Measurements from ENCODE around the gene FES.
"Not testable (repeated sequence)": the region's sequence is repeated elsewhere in the genome, so short reads cannot be mapped to it uniquely, and the experiment has no call there.

Gene FES

DNA sequence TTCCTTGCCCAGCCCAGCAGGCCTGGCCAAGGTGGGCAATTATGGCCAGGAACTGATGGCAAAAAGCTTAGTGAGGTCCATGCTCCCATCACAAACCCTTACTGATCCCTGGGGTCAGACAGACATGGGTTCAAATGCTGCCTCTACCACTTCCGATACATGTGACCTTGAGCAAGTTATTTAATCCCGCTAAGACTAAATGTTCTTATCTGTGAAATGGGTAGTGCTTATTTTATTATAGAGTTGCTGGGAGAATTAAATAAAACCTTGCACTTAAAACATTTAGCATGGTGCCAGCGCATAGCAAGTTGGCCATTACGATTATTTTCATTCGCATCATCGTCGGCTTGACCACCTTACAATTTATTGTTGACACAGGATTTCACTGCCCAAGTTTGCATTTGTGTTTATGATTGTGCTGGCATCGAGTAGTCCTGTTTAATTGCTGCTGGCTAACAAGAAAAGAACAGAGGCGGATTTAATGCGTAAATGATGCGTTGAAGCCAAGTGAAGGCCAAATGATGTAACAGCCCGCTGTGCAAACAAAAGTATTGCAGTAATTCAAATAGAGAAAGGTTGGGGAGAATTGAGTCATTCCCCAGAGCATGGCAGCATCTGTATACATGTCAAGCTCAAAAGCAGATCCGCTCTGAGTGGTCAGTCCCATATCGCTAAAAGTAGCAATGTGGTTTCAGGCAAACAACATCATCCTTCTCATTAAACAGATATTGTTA is 23.2 kb upstream of the FES start:
- no peak for DNase-seq (ENCODE audit: low read depth in 2 of 2, low spot score in 1 of 2)

DNA sequence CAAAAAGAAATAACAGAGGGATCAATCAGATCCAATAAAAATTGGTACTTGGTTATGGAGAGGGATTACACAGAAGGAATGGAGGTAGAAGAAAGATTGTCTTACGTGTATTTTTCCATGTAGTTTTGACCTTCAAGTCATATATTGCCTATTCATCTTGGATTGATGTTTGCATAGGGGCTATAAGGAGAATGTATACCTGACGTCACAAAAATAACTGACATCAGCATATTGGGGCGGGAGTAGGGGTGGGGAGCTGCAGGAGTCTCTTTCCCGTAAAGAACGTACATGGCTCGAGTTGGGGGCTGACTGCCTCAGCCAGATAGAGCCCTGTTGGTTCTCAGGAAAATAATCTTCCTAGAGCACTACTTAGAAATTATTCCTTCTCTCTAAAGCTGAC is 21.8 kb upstream of the FES start:
- DNase-seq (ENCODE audit: low read depth in 2 of 2, low spot score in 1 of 2) = no peak

DNA sequence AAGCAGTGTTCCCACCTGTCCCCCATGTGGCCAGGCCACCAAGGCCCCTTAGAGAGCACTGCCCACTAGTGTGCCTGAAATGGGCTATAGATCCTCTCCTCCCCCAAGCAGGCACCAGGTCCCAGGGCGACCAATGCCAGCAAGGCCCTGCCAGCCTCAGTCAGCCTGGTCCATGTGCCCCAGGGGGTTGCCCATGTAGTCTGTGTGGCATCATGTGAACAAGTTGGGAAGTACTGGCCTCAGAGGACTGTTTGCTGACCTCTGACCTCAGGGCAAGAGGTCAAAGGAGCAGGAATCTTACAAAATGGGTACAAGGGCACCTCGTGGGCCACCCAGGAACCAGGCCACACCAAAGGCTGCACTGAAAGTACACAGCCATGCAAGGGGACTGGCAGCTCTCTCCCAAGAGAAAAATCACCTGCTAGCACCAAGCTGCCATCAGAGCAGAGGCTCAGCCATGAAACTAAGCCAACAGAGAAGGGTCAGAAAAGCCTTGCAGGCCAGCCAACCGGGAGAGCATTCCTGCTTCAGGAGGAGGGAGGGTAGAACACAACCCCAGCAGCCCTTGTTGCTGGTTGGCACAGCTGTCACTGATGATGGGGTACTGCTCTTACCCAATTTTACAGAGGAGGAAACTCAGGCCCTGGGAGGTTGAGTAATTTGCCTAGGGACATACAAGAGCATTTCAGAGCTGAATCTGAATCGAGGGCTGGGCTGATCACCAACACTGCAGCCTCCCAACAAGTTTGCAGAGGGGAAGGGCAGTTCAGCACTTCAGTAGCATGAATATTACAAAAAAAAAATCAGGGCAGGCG is 21.1 kb upstream of the FES start:
- DNase-seq (ENCODE audit: low read depth in 2 of 2, low spot score in 1 of 2) = no peak

DNA sequence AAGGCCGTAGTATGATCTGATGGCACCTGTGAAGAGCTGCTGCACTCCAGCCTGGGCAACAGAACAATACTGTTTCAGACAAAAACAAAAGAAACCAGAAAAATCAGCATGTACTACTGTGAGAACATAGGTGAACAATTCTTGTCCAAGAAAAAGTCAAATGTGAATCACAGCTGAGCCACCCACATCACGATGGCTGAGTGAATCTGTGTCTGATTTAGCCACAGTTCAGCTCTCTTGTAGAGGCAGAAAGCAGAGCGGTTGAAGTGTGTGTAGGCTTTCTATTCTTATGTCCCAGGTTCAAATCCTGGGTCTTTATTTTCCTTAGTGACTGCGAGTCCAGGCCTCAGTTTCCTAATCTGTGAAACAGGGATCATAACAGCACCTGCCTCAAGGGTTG is 20.3 kb upstream of the FES start:
- DNase-seq (ENCODE audit: low read depth in 2 of 2, low spot score in 1 of 2) = no peak

DNA sequence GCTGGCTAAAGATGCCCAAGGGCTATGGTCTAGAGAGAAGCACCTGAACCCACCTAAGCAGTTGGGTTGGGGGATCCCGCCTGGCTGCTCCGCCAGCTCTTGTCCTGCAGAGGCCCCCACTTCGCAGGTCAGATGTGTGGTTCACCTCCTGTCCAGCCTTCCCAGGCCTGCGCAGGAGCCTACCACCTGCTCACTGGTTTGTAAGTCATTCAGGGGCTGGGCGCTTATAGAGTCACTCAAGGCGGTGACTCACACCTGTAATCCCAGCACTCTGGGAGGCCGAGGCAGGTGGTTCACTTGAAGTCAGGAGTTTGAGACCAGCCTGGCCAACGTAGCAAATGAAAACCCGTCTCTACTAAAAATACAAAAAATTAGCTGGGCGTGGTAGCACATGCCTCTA is 19.8 kb upstream of the FES start:
- no peak for DNase-seq (ENCODE audit: low read depth in 2 of 2, low spot score in 1 of 2)

DNA sequence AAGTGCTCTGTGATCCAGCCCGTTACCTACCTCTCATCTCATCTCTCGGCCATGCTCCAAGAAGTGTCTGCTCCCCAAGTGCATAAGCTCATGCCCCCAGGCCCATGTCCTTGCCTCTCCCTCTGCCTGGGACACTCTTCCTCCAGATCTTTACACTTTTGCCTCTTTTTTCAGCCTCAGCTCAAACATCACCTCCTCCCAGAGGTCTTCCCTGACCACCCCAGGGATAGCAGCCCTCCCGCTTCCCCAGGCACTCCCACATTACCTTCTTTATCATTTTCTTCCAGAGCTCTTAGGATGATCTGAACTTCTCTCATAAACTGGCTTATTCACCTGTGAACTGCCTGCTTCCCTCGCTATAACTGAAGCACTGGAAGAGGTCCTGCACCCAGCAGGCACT is 18.6 kb upstream of the FES start:
- no peak for DNase-seq (ENCODE audit: low read depth in 2 of 2, low spot score in 1 of 2)

DNA sequence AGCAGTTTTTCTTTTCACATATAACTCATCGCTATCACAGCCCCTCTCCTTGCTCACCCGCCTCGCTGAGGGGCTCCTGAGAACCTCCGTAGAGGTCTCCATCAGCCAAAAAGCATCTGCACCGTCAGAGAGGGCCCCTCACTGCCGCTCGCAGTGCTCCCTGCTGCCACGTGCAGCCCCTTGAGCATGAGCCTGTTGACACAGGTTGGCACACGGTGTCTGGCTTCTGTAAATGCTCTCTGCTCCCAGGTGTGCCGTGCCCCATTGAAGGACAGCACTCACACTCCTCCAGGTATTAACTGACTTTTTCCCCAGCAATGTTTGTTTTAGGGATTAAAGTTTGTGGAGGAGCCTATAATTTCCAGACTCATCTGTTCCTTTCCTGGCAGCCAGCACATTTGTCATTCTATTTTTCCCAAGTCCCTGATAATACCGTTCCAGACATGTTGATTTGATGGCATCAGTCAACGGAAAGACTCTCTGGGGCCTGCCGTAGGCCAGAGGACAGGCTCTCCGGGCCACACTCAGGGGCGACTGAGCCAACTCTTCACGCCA is 18.1 kb upstream of the FES start:
- no peak for DNase-seq (ENCODE audit: low read depth in 2 of 2, low spot score in 1 of 2)

DNA sequence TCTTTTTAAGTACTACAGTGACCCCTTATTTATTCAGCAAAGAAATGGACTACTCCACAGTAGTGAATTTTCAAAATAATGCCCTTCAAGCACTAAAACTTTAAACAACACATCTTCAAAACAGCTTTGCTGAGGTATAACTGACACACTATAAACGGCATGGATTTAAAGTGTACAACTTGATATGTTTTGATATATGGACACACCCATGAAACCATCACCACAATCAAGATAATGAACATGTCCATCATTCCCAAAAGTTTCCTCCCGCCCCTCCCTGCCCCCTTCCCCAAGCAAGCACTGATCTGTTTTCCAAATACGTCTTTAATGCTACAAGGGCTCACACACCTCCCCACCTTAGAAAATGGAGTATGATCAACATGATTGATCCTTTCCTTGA is 17.5 kb upstream of the FES start:
- DNase-seq (ENCODE audit: low read depth in 2 of 2, low spot score in 1 of 2) = no peak

DNA sequence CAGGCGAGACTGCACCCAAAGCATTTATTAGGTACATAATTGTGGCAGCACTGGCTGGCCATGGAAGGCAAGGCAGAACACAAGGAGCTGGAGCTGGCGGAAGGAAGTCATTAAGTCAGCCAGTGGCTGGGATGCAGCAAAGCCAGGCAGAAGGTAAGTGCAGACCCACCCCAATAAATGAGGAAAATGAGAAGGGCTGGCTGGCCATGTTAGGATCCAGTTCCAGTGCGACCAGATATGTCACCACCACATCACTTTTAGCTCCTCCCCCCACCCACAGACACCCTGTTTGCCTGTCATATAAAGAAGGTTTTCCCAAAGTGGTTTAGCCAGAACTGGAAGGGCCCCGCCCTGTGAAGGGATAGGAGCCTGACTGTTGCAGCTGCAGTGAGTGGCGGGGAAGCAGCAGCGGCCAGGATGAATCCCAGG is 16.0 kb upstream of the FES start, which contains the start of gene FURIN:
Gene FURIN, plus strand, starts transcription at position 328 of the 429 bp plus-strand sequence. CDS start 7,153 bp downstream, outside the sequence.
- DNase-seq (ENCODE audit: low read depth in 2 of 2, low spot score in 1 of 2) = no peak

DNA sequence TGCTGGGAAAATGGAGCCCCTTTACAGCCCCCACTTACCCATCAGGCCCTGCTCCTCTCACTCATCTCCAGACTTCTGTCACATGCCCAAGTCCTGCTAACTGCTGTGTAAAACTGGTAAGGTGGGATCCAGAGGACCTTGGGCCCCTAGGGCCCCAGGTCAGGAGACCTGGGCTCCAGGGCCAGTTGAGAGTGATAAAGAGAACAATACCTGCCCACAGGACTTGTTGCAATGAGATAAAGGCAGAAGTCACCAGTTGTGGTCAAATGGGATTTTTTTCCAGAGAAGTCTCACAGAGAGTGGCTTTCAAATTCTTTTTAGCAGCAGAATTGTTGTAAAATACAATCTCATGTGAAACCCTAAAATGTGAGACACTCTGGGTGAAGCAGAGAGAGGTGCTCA is 15.2 kb upstream of the FES start:
- no peak for DNase-seq (ENCODE audit: low read depth in 2 of 2, low spot score in 1 of 2)

DNA sequence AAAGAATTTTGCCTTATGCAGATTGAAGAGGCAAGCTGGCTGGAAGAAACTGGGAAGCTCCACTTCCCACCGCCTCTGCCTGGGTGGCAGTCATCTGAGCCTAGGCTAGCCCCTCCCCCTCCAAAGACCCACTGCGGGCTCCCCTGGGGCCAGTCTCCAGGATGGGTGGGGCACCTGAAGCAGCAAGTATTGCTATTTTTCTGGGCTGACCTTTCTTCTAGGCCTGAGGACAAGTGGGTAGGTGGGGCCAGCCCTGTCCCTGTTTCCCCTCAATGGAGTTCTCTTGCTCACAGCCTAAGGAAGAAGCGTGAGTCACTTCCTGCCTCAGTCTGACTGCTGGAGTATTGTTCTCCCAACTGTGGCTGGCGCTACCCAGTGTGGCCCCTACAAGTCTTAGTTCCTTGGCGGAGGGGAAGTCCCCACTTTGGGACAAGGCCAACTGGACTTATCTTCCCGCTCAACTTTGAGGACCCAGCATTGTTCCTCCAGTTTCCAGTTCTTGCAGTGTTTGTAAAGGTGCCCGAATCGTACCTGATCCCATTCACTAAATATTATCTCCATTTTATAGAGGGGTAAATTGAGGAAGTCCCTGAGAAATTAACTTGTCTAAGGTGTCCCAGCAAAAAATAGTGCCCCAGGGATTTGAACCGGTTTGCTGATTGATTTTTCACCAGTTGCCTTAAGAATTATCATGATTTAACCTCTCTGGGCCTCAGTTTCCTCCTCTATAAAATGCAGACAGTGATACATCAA is 14.5 kb upstream of the FES start:
- no peak for DNase-seq (ENCODE audit: low read depth in 2 of 2, low spot score in 1 of 2)

DNA sequence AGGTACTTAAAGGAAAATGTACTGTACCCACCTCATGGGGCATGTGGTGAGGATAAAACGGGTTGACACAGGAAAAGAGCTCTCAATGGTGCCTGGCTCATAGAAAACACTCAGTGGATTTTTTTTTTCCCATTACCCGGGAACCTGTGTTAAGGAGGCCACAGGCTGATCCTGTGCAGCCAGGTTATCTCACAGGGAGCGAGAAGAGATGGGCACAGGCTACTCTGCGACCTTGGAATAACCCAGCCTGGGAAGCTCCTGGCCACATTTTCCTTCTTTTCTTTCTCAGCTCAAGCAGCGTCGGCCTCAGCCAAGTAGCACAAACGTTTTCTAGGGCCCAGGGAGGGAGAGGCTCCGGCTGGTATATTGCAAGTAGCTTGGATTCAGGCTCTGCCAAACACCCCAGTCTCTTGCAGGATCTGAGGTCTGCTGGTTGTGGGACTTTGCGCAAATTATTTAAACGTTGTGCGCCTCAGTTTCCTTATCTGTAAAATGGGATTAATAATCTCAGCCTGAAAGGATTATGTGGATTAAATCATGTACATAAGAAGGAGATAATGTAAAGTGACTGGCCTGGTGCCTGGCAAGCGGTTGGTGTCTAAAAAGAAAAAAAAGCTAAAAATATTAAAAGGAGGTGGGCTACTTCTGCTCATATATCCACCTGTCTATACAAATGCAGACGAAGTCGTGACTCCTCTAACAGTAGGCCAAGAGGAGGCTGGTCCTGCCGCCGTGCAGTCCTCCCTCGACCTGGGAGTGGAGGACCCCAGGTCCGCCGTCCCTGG is 13.8 kb upstream of the FES start:
- no peak for DNase-seq (ENCODE audit: low read depth in 2 of 2, low spot score in 1 of 2)

DNA sequence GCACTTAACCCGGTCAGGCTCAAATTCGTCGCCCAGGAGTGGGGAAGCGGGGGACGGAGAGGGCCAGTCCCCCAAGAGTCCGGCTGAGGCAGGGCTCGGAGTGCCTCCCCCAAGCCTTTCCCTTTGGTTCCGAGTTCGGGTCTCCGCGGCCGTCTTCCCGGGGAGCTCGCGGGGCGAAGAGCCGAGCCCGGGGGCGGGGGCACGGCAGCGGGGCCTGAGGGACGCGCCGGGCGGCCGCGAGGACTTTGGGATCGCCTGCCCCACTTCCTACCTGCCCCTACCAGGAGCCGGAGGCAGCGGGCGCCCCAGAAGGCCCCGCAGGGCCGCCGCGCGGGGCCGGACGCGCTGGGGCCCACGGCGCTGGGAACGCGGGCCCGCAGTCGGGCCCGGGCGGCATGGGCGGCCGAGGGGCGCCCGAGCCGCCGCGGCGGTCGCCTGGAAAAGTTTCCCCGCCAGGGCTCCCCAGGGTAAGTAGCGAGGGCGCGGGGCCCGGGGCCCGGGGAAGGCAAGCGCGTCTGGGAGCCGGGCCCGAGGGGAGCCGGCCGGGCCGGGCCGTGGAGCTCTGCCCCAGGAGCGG is 13.1 kb upstream of the FES start:
- no peak for DNase-seq (ENCODE audit: low read depth in 2 of 2, low spot score in 1 of 2)

DNA sequence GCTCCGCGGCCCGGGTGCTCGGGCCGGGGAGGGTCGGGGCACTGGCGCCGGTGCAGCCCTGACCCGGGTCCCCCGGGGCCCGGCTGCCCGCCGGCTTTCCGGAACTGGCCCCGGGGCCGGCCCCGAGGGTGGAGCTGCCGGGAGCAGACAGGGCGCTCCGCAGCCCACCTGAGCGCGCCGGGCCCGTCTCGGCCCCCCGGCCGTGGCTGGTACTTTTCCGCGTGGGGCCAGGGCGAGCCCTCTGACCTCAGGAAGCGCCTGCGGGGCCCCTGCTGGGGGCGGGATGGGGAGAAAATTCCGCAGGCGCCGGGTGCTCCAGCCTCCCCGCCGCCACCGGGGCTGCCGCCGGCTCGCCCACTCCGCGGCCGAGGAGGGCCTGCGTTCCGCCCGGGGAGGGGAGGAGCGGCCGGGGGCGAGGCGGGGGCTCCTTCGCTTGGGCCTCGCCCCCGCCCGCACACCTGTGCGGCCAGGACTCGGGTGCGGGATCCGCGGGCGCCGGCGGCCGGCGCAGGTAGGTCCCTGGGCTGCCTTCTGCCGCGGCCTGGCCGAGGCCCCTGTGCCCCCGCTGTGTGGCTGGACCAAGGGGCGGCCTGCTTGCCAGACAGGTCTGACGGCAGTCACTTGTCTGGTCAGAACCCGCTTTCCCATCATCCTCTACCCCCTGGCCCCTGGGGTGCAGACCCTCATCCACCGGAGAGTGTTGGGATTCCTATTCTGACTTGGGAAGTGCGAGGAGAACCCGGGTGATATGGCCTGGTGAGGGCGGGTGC is 12.4 kb upstream of the FES start:
- no peak for DNase-seq (ENCODE audit: low read depth in 2 of 2, low spot score in 1 of 2)

DNA sequence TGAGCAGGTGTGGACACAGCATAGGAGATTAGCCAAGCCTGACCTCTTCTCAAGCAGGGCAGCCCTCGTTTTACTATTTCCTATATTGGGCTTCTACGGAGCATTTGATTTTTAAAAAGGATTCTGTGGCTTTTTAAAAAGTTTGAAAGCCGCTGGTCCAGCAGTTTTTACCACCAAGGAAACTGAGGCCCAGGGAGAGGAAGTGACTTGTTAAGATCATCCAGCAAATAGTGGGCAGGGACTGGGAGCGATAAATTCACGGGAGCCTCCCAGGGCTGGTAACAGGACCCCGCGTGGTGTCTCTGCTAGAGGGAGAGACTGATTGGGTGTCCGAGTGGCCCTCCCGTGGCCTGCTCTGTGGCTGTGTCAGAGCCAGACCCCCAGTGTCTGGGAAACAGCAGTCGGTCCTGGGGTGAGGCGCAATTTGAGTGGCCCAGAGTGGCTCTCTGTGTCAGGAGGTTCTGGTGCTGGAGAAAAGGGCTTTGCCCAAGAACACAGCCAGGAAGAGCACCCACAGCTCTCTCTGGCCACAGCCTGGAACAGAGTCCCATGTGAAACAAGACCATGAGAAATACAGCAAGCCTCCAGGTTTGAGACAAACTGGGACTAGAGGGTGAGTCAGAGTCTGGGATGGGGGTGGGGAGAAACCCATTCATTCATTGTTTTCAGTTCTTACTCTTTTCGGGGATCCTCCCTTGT is 11.7 kb upstream of the FES start:
- DNase-seq (ENCODE audit: low read depth in 2 of 2, low spot score in 1 of 2) = no peak

DNA sequence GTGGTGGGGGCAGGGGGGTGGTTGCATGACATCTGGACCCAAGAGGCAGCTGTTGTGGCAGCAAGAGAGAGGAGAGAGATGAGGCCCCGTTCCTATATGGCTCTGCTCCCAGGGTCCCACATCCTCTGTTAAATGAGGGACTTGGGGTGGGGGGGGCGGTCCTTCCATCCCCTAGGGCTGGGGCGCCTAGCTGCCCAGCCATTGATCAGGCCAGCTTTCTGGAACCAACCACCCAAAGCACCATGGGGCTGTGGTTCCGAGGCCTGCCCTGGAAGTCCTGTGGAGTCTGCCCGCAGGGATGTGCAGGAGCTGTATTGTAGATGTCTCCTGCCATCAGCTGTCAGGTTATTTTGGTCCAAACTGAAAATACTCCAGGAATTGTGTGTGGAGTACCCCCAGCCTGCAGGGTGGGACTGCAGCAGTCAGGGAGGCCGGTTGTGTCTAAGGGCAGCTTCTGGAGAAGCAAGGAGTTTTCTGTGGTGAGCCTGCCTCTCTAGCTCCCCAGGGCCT is 10.8 kb upstream of the FES start:
- no peak for DNase-seq (ENCODE audit: low read depth in 2 of 2, low spot score in 1 of 2)

DNA sequence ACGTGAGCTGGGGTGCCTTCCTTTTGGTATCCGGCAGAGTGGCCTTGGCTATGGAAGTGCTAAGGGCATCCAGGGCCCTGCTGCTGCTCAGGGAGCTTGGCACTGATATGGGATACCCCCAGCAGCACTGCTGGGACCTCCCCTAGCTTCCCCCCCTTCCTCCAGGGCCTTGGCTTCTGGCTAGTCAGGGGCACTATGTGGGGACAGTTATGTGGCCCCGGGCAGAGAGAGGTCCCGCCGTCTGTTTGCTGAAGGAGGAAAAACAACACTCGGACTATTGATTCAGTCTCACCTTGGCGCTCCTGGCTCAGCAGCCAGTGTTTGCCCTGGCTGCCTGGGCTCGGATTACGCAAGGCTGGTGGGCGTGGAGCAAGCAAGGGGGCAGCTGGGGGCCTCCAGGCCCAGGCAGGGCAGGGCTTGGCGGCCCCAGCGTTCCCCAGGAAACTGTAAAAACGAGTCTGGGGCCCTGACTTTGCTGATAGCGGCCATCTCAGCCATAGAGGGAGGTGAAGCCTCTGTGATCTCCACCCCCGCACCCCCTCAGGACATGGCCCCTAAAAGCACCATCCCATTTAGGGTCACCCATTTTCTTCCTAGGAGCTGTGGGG is 10.2 kb upstream of the FES start:
- no peak for DNase-seq (ENCODE audit: low read depth in 2 of 2, low spot score in 1 of 2)

DNA sequence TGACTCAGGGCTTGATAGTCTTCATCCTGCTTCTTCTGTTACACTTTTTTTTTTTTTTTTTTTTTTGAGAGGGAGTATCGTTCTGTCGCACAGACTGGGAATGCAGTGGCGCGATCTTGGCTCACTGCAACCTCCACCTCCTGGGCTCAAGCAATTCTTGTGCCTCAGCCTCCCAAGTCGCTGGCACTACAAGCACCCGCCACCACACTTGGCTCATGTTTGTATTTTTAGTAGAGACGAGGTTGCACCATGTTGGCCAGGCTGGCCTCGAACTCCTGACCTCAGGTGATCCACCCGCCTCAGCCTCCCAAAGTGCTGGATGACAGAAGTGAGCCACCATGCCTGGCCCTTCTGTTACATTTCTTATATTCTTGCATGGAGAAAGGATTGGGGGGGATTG is 9.3 kb upstream of the FES start:
- not testable (repeated sequence) for DNase-seq (ENCODE audit: low read depth in 2 of 2, low spot score in 1 of 2)
